Measurements from ENCODE around the gene FAF1.

Gene FAF1

GRCh38 chr1:50989694-50990093, 29.6 kb upstream of the FAF1 start:
- Histone ChIP-seq H2BK120ac (ENCODE audit: insufficient read depth, low read length, poor library complexity) (no peak overlapping the region), H2BK12ac (ENCODE audit: low read length) (no peak overlapping the region), H3K4me3 (ENCODE audit: low read depth, low read length) (no peak overlapping the region), H3K9me3 (ENCODE audit: insufficient read depth, low read depth, low read length) (no peaks in the 10 kb centered on the region), H3K36me3 (ENCODE audit: control insufficient read depth in 1 of 2, insufficient read depth in 2 of 2, low read length in 2 of 2) (no peaks in the 10 kb centered on the region), H2AK5ac (ENCODE audit: low read length) (no peak overlapping the region), H3K18ac (ENCODE audit: low read length) (no peak overlapping the region), H3K9ac (ENCODE audit: low read length) (no peak overlapping the region), H3K23ac (ENCODE audit: low read length) (no peak overlapping the region), H3K79me2 (ENCODE audit: control insufficient read depth, insufficient read depth, low read length, poor library complexity) (no peaks in the 10 kb centered on the region), H4K12ac (ENCODE audit: low read depth, low read length) (no peak overlapping the region), H3K27ac (ENCODE audit: low read depth, low read length) (no peak overlapping the region), H2BK5ac (ENCODE audit: low read depth, low read length, poor library complexity) (no peak overlapping the region), H3K4me1 (ENCODE audit: control insufficient read depth in 1 of 2, insufficient read depth in 2 of 2, low read length in 2 of 2) (no peaks in the 10 kb centered on the region), H4K8ac (ENCODE audit: low read depth, low read length) (no peak overlapping the region), H4K91ac (ENCODE audit: low read depth, low read length) (no peak overlapping the region), H3K79me1 (ENCODE audit: low read length) (no peaks in the 10 kb centered on the region), H3K4ac (ENCODE audit: low read depth, low read length) (no peak overlapping the region), H3K14ac (ENCODE audit: low read length) (no peak overlapping the region), H2AFZ (ENCODE audit: insufficient read depth, low read length, poor library complexity) (no peak overlapping the region), H3K27me3 (ENCODE audit: insufficient read depth, low read length) (no peaks in the 10 kb centered on the region), H3K4me2 (ENCODE audit: low read length) (no peak overlapping the region)
- DNase-seq = no peak
- WGBS (ENCODE audit: extremely low coverage, insufficient coverage, insufficient read length) = no CpG with 5 or more reads among the region's 2 CpGs

GRCh38 chr1:50986653-50987052, 26.6 kb upstream of the FAF1 start:
- Histone ChIP-seq H2AK5ac (ENCODE audit: low read length) (no peak overlapping the region), H4K8ac (ENCODE audit: low read depth, low read length) (no peak overlapping the region), H3K9me3 (ENCODE audit: insufficient read depth, low read depth, low read length) (no peaks in the 10 kb centered on the region), H3K18ac (ENCODE audit: low read length) (no peak overlapping the region), H3K4ac (ENCODE audit: low read depth, low read length) (no peak overlapping the region), H3K9ac (ENCODE audit: low read length) (no peak overlapping the region), H3K79me2 (ENCODE audit: control insufficient read depth, insufficient read depth, low read length, poor library complexity) (no peaks in the 10 kb centered on the region), H3K27me3 (ENCODE audit: insufficient read depth, low read length) (no peaks in the 10 kb centered on the region), H3K14ac (ENCODE audit: low read length) (no peak overlapping the region), H4K91ac (ENCODE audit: low read depth, low read length) (no peak overlapping the region), H3K36me3 (ENCODE audit: control insufficient read depth in 1 of 2, insufficient read depth in 2 of 2, low read length in 2 of 2) (no peaks in the 10 kb centered on the region), H2AFZ (ENCODE audit: insufficient read depth, low read length, poor library complexity) (no peak overlapping the region), H3K4me3 (ENCODE audit: low read depth, low read length) (no peak overlapping the region), H3K4me1 (ENCODE audit: control insufficient read depth in 1 of 2, insufficient read depth in 2 of 2, low read length in 2 of 2) (no peaks in the 10 kb centered on the region), H3K27ac (ENCODE audit: low read depth, low read length) (no peak overlapping the region), H4K12ac (ENCODE audit: low read depth, low read length) (no peak overlapping the region), H3K4me2 (ENCODE audit: low read length) (no peak overlapping the region), H2BK12ac (ENCODE audit: low read length) (no peak overlapping the region), H2BK5ac (ENCODE audit: low read depth, low read length, poor library complexity) (no peak overlapping the region), H3K79me1 (ENCODE audit: low read length) (no peaks in the 10 kb centered on the region), H2BK120ac (ENCODE audit: insufficient read depth, low read length, poor library complexity) (no peak overlapping the region), H3K23ac (ENCODE audit: low read length) (no peak overlapping the region)
- DNase-seq = no peak
- WGBS (ENCODE audit: extremely low coverage, insufficient coverage, insufficient read length) = no CpG with 5 or more reads among the region's 4 CpGs

- H2AFZ ChIP-seq (ENCODE audit: insufficient read depth, low read length, poor library complexity) = no peak overlapping the region
- H3K4ac ChIP-seq (ENCODE audit: low read depth, low read length) = no peak overlapping the region
- H4K12ac ChIP-seq (ENCODE audit: low read depth, low read length) = no peak overlapping the region
- no peaks in the 10 kb centered on the region for H3K4me1 ChIP-seq (ENCODE audit: control insufficient read depth in 1 of 2, insufficient read depth in 2 of 2, low read length in 2 of 2)
- WGBS (ENCODE audit: extremely low coverage, insufficient coverage, insufficient read length) = no CpG with 5 or more reads among the region's 1 CpG
- no peaks in the 10 kb centered on the region for H3K79me1 ChIP-seq (ENCODE audit: low read length)
- no peaks in the 10 kb centered on the region for H3K9me3 ChIP-seq (ENCODE audit: insufficient read depth, low read depth, low read length)
- H3K4me3 ChIP-seq (ENCODE audit: low read depth, low read length) = no peak overlapping the region
- H3K23ac ChIP-seq (ENCODE audit: low read length) = no peak overlapping the region
- no peak overlapping the region for H3K27ac ChIP-seq (ENCODE audit: low read depth, low read length)
- H2BK120ac ChIP-seq (ENCODE audit: insufficient read depth, low read length, poor library complexity) = no peak overlapping the region
- DNase-seq = no peak
- H2BK12ac ChIP-seq (ENCODE audit: low read length) = no peak overlapping the region
- H4K8ac ChIP-seq (ENCODE audit: low read depth, low read length) = no peak overlapping the region
- H3K27me3 ChIP-seq (ENCODE audit: insufficient read depth, low read length) = no peaks in the 10 kb centered on the region
- H4K91ac ChIP-seq (ENCODE audit: low read depth, low read length) = no peak overlapping the region
- H3K4me2 ChIP-seq (ENCODE audit: low read length) = no peak overlapping the region
- no peaks in the 10 kb centered on the region for H3K79me2 ChIP-seq (ENCODE audit: control insufficient read depth, insufficient read depth, low read length, poor library complexity)
- no peak overlapping the region for H2AK5ac ChIP-seq (ENCODE audit: low read length)
- no peak overlapping the region for H3K14ac ChIP-seq (ENCODE audit: low read length)
- no peak overlapping the region for H3K18ac ChIP-seq (ENCODE audit: low read length)
- H2BK5ac ChIP-seq (ENCODE audit: low read depth, low read length, poor library complexity) = no peak overlapping the region
- no peaks in the 10 kb centered on the region for H3K36me3 ChIP-seq (ENCODE audit: control insufficient read depth in 1 of 2, insufficient read depth in 2 of 2, low read length in 2 of 2)
- no peak overlapping the region for H3K9ac ChIP-seq (ENCODE audit: low read length)
Measured at GRCh38 chr1:50985094-50985493, 25.0 kb upstream of the FAF1 start.

- H4K12ac ChIP-seq (ENCODE audit: low read depth, low read length) = no peak overlapping the region
- no peaks in the 10 kb centered on the region for H3K79me1 ChIP-seq (ENCODE audit: low read length)
- H3K18ac ChIP-seq (ENCODE audit: low read length) = no peak overlapping the region
- H2BK5ac ChIP-seq (ENCODE audit: low read depth, low read length, poor library complexity) = no peak overlapping the region
- no peaks in the 10 kb centered on the region for H3K79me2 ChIP-seq (ENCODE audit: control insufficient read depth, insufficient read depth, low read length, poor library complexity)
- no peak overlapping the region for H2AFZ ChIP-seq (ENCODE audit: insufficient read depth, low read length, poor library complexity)
- WGBS (ENCODE audit: extremely low coverage, insufficient coverage, insufficient read length) = no CpG with 5 or more reads among the region's 2 CpGs
- no peak overlapping the region for H3K14ac ChIP-seq (ENCODE audit: low read length)
- H3K9ac ChIP-seq (ENCODE audit: low read length) = no peak overlapping the region
- H3K9me3 ChIP-seq (ENCODE audit: insufficient read depth, low read depth, low read length) = no peaks in the 10 kb centered on the region
- no peaks in the 10 kb centered on the region for H3K36me3 ChIP-seq (ENCODE audit: control insufficient read depth in 1 of 2, insufficient read depth in 2 of 2, low read length in 2 of 2)
- peaks cover 8% of the 10 kb centered on the region for H3K27me3 ChIP-seq (ENCODE audit: insufficient read depth, low read length)
- H4K91ac ChIP-seq (ENCODE audit: low read depth, low read length) = no peak overlapping the region
- H3K27ac ChIP-seq (ENCODE audit: low read depth, low read length) = no peak overlapping the region
- H3K4ac ChIP-seq (ENCODE audit: low read depth, low read length) = no peak overlapping the region
- no peak for DNase-seq
- H4K8ac ChIP-seq (ENCODE audit: low read depth, low read length) = no peak overlapping the region
- no peak overlapping the region for H3K23ac ChIP-seq (ENCODE audit: low read length)
- no peak overlapping the region for H2AK5ac ChIP-seq (ENCODE audit: low read length)
- no peak overlapping the region for H2BK12ac ChIP-seq (ENCODE audit: low read length)
- H3K4me3 ChIP-seq (ENCODE audit: low read depth, low read length) = no peak overlapping the region
- no peaks in the 10 kb centered on the region for H3K4me1 ChIP-seq (ENCODE audit: control insufficient read depth in 1 of 2, insufficient read depth in 2 of 2, low read length in 2 of 2)
- no peak overlapping the region for H3K4me2 ChIP-seq (ENCODE audit: low read length)
- H2BK120ac ChIP-seq (ENCODE audit: insufficient read depth, low read length, poor library complexity) = no peak overlapping the region
Measured at GRCh38 chr1:50983219-50983802, 23.2 kb upstream of the FAF1 start.
